SHP77 (cell line): ENCODE results near the gene TTC28.

ENCODE experiments used
- DNase-seq, 2 experiments: peaks; one replicate each; lab custom pipeline; 2025; lab: John Stamatoyannopoulos, UW

Gene TTC28

DNA sequence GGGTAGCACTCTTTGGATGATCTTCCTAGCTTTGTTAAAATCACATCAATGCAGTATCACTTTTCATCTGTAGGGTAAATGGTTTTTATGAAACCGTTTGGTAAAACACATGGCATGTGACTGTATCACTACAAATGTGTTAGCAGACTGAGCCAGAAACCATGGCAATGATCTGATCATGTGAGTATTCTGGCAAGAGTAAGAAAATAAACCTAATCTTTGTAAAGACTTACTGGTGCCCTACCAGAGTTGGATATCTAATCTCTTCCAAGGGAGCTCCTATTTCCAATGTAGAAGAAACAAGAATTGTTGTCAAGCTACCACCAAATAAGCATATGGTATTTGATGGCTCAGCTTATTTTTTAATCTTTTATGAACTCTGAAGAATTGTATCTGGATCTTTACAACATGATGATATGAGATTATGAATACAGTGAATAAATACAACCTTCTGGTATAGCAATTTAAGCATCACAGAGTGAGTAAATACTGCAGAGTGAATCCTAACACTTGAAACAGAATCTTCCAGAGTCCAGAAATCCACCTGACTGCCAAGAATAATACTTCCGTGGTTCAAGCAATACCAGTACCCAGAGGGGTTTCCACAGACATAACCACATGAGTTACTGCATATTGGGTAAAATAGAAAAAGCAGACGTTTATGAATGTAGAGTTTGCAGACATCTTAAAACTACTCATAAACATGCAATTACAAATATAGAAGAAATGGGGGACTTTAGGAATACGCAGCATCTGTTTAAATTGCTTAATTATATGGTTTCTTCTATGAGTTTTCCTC, 238.8 kb downstream of the TTC28 start:
- DNase-seq = no peak

DNA sequence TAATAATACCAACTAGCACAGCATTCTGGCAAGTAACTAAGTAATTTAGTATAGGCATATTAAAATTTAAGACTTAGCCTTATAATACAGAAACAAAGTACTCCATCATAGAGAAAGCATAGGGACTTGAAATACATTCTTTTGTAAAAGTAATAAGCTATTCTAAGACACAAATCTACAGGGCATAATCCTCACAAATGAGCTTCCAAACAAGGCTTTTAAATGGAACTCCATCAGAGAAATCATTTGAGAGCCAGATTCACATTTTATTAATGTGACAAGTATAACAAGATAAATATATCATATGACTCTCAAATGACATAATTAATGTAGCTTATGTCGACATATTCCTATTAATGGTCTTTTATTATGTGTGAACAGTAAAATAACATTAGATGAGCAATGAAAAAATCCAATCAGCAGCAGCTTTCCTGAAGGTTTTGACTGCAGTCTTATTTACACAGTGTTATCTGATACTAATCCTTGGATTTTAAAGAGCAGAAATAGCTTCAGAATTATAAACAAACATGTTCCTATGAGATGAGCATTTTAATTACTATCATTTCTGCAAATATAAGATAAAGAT, 241.4 kb downstream of the TTC28 start:
- DNase-seq = peak in 1 of 2 experiments; percentile 6

DNA sequence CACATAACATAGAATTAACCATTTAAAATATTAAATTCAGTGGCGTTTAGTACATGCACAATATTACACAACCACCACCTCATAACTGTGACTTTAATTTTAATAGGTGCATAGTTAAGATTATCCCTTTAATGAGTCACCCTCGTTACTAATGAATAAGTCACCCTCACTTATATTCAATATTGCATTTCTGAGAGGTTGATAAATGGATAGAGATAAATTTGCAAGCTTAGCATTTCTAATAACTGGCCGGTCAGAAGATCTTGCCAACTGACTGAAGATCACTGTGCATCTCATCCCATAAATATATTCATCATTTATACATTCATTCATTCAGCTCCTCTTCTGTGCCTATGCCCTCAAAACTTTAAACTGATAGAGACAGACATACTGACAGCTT, 243.7 kb downstream of the TTC28 start:
- DNase-seq = no peak

- no peak for DNase-seq
Observed at GRCh38 chr22:28435140-28435768, 244.4 kb downstream of the TTC28 start.

DNA sequence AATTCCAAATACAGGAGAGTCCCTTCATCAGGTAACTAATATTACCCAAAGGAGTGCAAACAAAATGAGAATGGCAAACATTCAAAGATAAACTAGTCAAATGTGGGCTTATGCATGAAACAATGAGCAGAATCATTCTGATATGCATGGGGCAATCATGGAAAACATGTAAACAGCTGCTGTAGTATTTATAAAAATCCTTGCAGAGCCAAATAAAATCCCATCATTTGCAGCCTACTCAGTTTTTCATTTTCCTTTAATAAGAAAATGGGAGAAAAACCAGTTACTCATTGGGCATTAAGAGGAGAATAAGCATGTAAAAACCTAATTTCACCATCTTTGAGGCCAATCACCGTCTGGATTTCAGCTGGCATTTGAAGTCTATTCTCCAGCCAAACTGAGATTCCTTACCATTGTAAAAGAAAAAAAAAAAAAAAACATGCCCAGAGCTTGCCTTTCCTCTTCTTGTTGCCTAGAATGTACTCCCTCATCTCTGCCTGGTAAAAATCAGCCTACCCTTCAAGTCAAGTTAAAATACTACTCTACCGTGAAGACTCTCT, 249.1 kb downstream of the TTC28 start:
- no peak for DNase-seq

DNA sequence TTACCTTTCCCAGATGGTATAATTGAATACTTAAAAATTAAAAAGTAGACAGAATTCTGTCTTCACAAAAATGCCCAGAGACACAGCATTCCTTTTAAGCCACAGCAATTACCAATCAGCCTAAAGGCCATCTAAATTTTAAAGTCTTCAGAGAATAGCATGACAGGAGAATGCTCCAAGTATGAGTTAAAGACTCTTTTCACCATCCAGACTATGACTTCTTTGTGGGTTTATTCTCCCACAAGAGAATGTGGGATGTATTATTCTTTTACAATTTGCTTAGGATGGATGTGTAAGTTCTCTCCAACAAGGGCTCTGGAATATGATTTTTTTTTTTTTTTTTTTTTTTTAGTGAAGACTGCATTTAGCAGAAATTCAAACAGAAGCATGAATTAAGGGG, 249.9 kb downstream of the TTC28 start:
- DNase-seq = no peak

DNA sequence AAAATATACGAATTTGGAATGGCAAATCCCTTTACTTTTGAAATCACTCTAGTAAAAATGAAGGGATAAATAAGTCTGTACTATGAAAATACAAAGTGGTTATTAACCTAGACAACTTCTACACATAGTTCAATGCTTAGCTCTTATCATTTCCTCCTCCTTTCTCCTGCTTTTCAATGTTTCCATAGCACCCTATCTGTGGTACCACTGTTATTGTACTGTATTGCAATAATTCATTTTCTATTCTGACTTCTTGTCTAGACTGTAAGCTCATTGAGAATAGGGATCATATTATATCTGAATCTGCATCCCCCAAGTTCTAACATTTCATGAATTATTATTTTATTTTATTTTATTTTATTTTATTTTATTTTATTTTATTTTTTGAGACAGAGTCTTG, 251.4 kb downstream of the TTC28 start:
- no peak for DNase-seq

- DNase-seq = no peak
Observed at GRCh38 chr22:28426346-28427132, 253.1 kb downstream of the TTC28 start.

DNA sequence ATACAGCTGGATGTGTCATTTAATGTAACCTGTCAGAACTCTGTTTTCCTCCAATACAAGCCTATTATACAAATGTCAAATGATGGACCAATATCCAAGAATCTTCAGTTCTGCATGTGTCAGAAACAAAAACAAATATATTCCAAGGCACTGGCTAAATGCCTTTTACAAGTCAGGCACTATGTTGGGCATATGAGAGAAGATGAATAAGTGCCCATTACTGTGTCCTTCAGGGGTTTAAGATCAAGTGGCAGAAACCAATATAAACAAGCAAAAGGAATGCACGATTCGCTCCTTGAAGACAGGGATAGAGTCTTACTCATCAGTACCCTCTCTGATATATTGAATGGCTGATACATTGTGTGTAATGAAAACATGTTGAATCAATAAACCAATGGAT, 254.4 kb downstream of the TTC28 start:
- peak in 1 of 2 experiments; percentile 27 for DNase-seq

DNA sequence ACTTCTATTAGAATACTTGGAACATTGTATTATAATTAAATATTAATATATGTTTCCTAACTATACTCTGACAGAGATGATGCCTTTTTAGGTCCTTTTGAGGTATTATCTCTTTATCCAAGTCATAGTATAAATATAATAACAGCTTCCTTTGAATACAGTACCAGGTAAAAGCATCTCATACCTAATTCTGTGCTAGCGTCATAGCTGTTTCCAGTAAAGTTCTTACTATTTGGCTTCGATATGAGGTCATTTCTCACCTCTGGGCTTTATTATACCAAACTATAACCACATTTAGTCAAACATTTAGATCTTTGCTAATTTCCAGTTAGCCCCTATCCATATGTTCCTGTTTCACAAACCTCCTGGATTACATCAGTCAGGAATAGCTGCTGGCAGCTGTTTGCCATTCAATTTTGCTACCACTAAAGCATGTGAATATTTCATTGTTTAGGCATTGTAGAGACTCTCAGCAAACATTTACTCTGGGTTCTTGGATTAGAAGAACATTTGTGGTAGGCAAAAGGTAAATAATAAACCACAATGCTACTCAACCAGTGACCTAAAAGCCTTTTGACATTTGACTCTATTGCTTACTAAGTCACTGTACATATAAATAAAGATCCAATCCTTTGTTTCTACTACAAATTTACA, 255.1 kb downstream of the TTC28 start:
- DNase-seq = peak; percentile 80 to 85

GRCh38 chr22:28419919-28420318, 259.7 kb downstream of the TTC28 start:
- no peak for DNase-seq

GRCh38 chr22:28418008-28418407, 261.6 kb downstream of the TTC28 start:
- DNase-seq = no peak

DNA sequence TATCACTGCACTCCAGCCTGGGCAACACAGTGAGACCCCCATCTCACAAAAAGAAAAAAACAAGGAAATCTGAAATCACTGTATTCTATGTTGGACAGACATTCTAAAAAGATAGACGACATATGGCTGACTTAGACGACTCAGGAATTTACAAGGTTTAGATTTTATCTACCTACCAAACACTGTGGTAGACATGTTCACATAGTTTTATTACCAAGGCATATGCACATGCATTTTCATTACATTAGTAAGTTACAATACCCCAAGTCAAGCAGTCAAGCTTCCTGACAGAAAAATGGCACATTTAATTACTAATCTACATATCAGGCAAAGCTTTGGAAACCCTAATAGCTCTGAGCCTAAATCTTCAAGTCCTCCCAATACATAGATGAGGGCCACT, 262.2 kb downstream of the TTC28 start:
- no peak for DNase-seq

DNA sequence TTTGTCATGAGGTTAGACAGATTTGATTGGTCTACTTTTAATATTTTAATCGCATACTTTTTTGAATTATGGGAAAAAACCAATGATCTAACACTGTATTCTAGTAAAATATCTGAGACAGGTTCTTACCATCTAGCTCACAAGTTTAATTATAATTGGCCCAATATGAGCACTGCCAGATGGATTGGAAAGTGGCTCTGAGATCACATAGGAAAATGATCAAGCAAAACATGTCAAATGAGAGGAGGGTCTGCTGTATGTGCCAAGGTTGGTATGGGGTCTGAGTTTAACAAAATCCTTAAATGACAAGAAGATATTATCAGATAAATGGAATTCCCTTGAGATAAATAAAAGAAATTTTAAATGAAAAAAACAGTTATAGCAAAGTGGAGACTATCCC, 264.7 kb downstream of the TTC28 start:
- DNase-seq = no peak

- DNase-seq = peak in 1 of 2 experiments; percentile 1
Observed at GRCh38 chr22:28413612-28414399, 265.8 kb downstream of the TTC28 start.

- no peak for DNase-seq
Observed at GRCh38 chr22:28412109-28412508, 267.5 kb downstream of the TTC28 start.

- DNase-seq = no peak
Observed at GRCh38 chr22:28411125-28411524, 268.5 kb downstream of the TTC28 start.

- no peak for DNase-seq
Observed at GRCh38 chr22:28410050-28410816, 269.4 kb downstream of the TTC28 start.

DNA sequence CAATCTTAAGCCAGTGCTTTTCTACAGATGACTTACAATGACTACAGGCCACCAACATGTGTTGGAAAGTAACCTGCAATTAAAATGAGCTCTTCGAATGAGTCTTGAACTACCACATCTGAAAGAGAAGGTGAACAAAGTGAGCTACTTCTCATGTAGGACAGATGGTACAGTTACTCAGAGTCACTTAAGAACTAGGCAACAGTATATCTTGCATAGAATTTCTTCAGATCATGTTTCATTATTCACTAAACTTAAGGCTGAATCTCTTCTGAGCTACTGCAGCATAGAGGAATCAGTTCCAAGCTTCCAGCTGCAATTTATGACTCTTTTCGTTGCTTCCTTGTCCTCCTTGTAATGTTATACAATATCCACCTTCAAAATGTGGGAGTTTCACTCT, 270.9 kb downstream of the TTC28 start:
- DNase-seq = no peak

DNA sequence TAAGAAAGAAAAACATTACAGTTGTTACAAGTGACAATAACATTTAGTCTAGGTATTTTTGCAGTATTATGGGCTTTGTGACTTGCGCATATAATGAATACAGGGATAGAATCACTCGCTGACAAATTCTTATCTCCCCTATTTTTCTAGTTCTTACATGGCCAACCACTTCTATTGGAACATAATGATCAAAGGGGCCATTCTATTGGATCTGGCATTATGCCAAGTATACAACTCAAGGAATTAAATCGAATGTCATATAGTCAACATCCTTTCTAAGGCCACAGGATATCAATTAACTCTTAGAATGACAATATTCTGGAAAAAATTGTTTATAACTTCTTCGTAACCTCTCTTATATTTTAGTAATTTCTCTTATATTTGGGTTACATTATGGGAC, 272.0 kb downstream of the TTC28 start:
- DNase-seq = no peak
